GM10266 (cell line): ENCODE results near the gene PHACTR1.

Experiments
- DNase-seq: peaks from one replicate; pipeline ENCODE4 v3.0.0; 2012; ENCODE audit errors: extremely low spot score
- CTCF ChIP-seq: IDR thresholded peaks from 2 replicates; pipeline ENCODE4 v1.5.1; 2012; ENCODE audit warnings: mild to moderate bottlenecking, low read depth; ENCODE audit not compliant: control insufficient read depth, insufficient read depth; ENCODE audit errors: missing control alignments

The PHACTR1 gene

DNA sequence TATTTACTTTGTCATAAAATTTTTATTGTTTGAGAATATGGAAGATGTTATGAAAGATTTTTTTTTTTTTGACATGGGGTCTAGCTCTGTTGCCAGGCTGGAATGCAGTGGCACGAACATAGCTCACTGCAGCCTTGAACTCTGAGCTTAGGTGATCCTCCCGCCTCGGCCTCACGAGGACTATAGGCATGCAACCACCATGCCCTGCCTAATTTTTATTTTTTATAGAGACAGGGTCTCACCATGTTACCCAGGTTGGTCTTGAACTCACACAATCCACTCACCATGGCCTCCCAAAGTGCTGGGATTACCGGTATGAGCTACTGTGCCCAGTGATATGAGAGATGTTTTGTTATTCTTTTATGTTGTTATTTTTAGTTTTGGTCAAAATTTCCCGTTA is 316.0 kb downstream of the PHACTR1 start:
- DNase-seq: no peak
- TF ChIP-seq CTCF: no peak

GRCh38 chr6:13033145-13033544 is 316.6 kb downstream of the PHACTR1 start:
- DNase-seq: no peak
- TF ChIP-seq CTCF: no peak

- no peak for DNase-seq
- TF ChIP-seq CTCF: no peak
Measured at GRCh38 chr6:13034316-13034715, 317.7 kb downstream of the PHACTR1 start.

DNA sequence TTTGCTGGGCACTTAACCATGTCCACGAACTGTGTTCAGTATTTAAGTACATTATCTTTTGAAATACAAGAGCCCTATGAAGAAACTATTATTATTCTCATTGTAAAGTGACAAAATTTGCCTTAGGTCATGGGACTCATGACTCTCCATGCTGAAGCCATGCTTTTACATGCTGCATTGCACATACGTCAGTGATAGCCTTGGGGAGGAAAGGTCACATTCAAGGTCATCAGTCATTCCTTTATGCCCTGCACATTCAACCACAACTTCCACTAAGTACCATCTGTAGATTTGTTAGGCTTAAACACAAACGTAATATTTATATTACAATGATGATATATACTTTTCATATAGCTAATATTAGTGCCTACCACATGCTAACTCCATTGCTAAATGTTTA is 319.0 kb downstream of the PHACTR1 start:
- no peak for TF ChIP-seq CTCF
- DNase-seq: no peak

DNA sequence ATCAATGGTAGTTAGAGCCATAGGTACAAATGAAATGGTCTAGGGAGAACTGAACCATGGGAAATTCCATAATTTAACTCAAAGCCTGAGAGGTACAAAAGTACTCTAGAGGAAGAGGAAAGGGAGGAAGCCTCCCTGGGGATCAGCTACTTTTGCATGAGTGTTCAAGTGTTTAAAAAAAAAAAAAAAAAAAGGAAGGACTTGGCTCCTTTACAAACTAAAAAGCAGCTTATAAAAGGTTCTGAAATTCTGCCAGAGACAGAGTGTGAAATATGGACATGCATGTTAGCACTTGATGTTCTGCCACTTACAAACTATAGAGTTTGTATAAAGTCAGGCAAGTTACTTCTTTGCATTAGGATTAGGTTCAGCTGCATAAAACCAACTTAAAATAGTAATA is 321.7 kb downstream of the PHACTR1 start:
- no peak for DNase-seq
- TF ChIP-seq CTCF: no peak

DNA sequence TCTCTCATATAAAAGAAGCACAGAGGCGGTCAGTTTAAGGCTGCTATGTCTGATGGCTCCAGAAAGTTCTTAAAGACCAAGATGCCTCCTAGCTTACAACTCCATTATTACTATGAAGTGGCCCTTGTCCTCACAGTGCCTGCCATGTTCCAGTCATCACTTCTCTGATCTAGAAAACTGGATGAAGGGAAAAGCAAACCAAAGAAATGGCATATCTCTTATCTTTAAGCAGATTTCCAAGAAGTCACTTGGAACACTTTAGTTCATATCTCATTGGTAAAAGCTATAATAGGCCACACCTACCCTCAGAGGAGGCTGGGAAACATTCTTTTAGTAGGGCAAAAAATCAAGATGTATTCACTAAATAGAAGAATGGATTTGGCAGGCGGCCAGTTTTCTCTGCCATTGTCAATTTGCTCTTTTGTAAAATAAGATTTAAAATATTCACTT is 322.2 kb downstream of the PHACTR1 start:
- no peak for DNase-seq

GRCh38 chr6:13044390-13044789 is 327.8 kb downstream of the PHACTR1 start:
- DNase-seq: no peak
- no peak for TF ChIP-seq CTCF

More for the DNA sequence above, 322.2 kb downstream of the PHACTR1 start:
- no peak for TF ChIP-seq CTCF
